Neural progenitor cell (in vitro differentiated cells): ENCODE measurements around the gene GABARAP. TPM values are rescaled to one million over a fixed set of nuclear protein-coding genes. Genes with fewer than 3 reads are reported as not detected.

Experiments used
- DNase-seq: peaks from one replicate; pipeline ENCODE4 v3.0.0-alpha.2; 2016; ENCODE audit warnings: low spot score
- H2AFZ ChIP-seq: fragments of 200-600 bp; sonication (generic); replicated peaks from 2 replicates; pipeline ENCODE4 v1.6.1; 2016; ENCODE audit warnings: antibody characterized with exemption
- H3F3A ChIP-seq: fragments of 200-600 bp; sonication (generic); 2 replicates; pipeline ENCODE4 v1.6.1; 2016; ENCODE audit warnings: antibody characterized with exemption, low read depth
- H3K27ac ChIP-seq: fragments of 200-600 bp; sonication (generic); 2 replicates; pipeline ENCODE4 v1.5.1; 2016; ENCODE audit warnings: mild to moderate bottlenecking
- H3K27me3 ChIP-seq: fragments of 200-600 bp; sonication (generic); 2 replicates; pipeline ENCODE4 v1.6.1; 2016; ENCODE audit warnings: mild to moderate bottlenecking, moderate library complexity
- H3K36me3 ChIP-seq: fragments of 200-600 bp; sonication (generic); 2 replicates; pipeline ENCODE4 v1.5.1; 2016
- H3K4me1 ChIP-seq: fragments of 200-600 bp; sonication (generic); 2 replicates; pipeline ENCODE4 v1.6.1; 2016; ENCODE audit warnings: mixed run types
- H3K4me2 ChIP-seq: fragments of 200-600 bp; sonication (generic); 2 replicates; pipeline ENCODE4 v1.6.1; 2016
- H3K4me3 ChIP-seq: fragments of 200-600 bp; sonication (generic); 2 replicates; pipeline ENCODE4 v1.5.1; 2016
- H3K79me2 ChIP-seq: fragments of 200-600 bp; sonication (generic); 2 replicates; pipeline ENCODE4 v1.6.1; 2016; ENCODE audit warnings: low read depth
- H3K9ac ChIP-seq: fragments of 200-600 bp; sonication (generic); 2 replicates; pipeline ENCODE4 v1.6.1; 2016
- H3K9me3 ChIP-seq: fragments of 200-600 bp; sonication (generic); 2 replicates; pipeline ENCODE4 v1.5.1; 2016; ENCODE audit warnings: low read depth
- H4K20me1 ChIP-seq: fragments of 200-600 bp; sonication (generic); 2 replicates; pipeline ENCODE4 v1.6.1; 2016; ENCODE audit warnings: low read depth
- H3K27ac Mint-ChIP-seq: 3 replicates; pipeline ENCODE4 v1.8.0; 2021; ENCODE audit warnings: mixed read lengths
- H3K27me3 Mint-ChIP-seq: 2 replicates; pipeline ENCODE4 v1.8.0; 2022; ENCODE audit warnings: low read depth, mild to moderate bottlenecking, inconsistent platforms, moderate library complexity, mixed read lengths; ENCODE audit not compliant: insufficient read depth
- H3K36me3 Mint-ChIP-seq: 3 replicates; pipeline ENCODE4 v1.8.0; 2021; ENCODE audit warnings: mixed read lengths
- H3K4me1 Mint-ChIP-seq: 3 replicates; pipeline ENCODE4 v1.8.0; 2021; ENCODE audit warnings: mixed read lengths
- H3K4me3 Mint-ChIP-seq: 3 replicates; pipeline ENCODE4 v1.8.0; 2021; ENCODE audit warnings: mild to moderate bottlenecking, moderate library complexity, mixed read lengths
- H3K9me3 Mint-ChIP-seq: 3 replicates; pipeline ENCODE4 v1.8.0; 2020; ENCODE audit warnings: mixed read lengths
- EZH2 ChIP-seq: fragments of 200-600 bp; sonication (generic); IDR thresholded peaks from 2 replicates; pipeline ENCODE4 v1.6.1; 2017; ENCODE audit warnings: antibody characterized with exemption, mild to moderate bottlenecking, moderate library complexity
- EZH2phosphoT487 ChIP-seq: fragments of 200-600 bp; sonication (generic); IDR thresholded peaks from 2 replicates; pipeline ENCODE4 v1.6.1; 2017; ENCODE audit warnings: antibody characterized with exemption
- total RNA-seq: library from RNA; depleted of rRNA; stranded (reverse); fragments of >200 nt; gene quantifications from 2 replicates; pipeline ENCODE4 v1.2.3, GENCODE V29; 2015; ENCODE audit warnings: low replicate concordance
- TF ChIP-seq, protein P1 (sequence below): fragments of 200-600 bp; sonication (generic); IDR thresholded peaks from 2 replicates; pipeline ENCODE4 v1.5.1; 2017; ENCODE audit warnings: antibody characterized with exemption, mild to moderate bottlenecking

The GABARAP gene
- total RNA-seq, 1 donor from 2014 or later: 225 TPM

DNA sequence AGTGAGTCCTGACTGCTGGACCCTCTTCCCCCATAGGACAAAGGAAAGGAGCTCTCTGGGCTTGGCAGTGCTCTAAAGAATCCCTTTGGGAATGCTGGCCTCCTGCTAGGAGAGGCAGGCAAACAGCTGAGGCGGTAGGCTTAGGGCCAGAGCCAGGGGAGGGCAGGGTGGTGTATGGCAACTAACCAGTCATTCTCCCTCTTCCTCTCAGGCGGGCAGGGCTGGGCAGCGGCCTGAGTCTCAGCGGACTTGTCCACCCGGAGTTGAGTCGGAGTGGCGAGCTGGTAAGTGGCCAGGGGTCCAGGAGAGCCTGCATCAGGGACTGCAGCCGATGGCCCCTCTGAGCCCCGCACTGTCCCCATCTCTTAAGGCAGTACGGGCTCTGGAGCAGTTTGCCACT, 18.1 kb downstream of the GABARAP start:
- no peaks in the 10 kb centered on the region for H3K27me3 ChIP-seq
- H3K36me3 ChIP-seq: no peaks in the 10 kb centered on the region
- no peak for TF ChIP-seq EZH2
- no peak for TF ChIP-seq EZH2phosphoT487
- TF ChIP-seq, protein P1, sequence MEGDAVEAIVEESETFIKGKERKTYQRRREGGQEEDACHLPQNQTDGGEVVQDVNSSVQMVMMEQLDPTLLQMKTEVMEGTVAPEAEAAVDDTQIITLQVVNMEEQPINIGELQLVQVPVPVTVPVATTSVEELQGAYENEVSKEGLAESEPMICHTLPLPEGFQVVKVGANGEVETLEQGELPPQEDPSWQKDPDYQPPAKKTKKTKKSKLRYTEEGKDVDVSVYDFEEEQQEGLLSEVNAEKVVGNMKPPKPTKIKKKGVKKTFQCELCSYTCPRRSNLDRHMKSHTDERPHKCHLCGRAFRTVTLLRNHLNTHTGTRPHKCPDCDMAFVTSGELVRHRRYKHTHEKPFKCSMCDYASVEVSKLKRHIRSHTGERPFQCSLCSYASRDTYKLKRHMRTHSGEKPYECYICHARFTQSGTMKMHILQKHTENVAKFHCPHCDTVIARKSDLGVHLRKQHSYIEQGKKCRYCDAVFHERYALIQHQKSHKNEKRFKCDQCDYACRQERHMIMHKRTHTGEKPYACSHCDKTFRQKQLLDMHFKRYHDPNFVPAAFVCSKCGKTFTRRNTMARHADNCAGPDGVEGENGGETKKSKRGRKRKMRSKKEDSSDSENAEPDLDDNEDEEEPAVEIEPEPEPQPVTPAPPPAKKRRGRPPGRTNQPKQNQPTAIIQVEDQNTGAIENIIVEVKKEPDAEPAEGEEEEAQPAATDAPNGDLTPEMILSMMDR: no peak
- no peaks in the 10 kb centered on the region for H3K9me3 ChIP-seq
- H2AFZ ChIP-seq: no peak overlapping the region
- Mint-ChIP-seq H3K27ac (no peak overlapping the region), H3K27me3 (peaks cover 12% of the 10 kb centered on the region), H3K4me3 (peak overlapping the region; percentile 36), H3K9me3 (no peaks in the 10 kb centered on the region), H3K36me3 (peaks cover 30% of the 10 kb centered on the region), H3K4me1 (peaks cover 23% of the 10 kb centered on the region)
- H3K79me2 ChIP-seq: no peaks in the 10 kb centered on the region
- H4K20me1 ChIP-seq: peaks cover 60% of the 10 kb centered on the region
- no peak overlapping the region for H3K4me3 ChIP-seq
- H3K4me2 ChIP-seq: no peak overlapping the region
- H3F3A ChIP-seq: peaks cover 39% of the 10 kb centered on the region
- peaks cover 10% of the 10 kb centered on the region for H3K4me1 ChIP-seq
- no peak overlapping the region for H3K9ac ChIP-seq
- H3K27ac ChIP-seq: peak overlapping the region; percentile 20
- no peak for DNase-seq

DNA sequence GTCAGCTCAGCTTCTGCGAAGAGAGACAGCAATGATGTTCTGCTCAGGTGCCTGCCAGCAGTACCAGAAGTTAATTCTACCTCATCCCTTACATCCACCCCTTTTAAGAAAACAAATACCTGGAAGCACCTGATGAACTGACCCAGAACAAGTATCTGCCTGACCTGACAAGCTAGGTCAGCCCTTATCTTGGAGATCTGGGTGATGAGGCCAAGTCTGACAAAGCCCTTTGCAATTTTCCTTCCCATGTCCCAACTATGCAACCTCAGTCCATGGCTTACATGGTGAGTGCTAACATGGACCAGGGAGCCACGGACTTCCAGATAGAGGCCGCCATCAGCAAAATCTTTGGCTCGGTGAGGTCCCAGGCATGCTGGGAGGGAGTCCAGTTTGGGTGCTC, 18.9 kb downstream of the GABARAP start:
- Histone ChIP-seq H3K4me1 (peaks cover 18% of the 10 kb centered on the region), H3K4me2 (no peak overlapping the region), H4K20me1 (peaks cover 56% of the 10 kb centered on the region), H3K4me3 (no peak overlapping the region), H2AFZ (no peak overlapping the region), H3K79me2 (no peaks in the 10 kb centered on the region), H3K27ac (no peak overlapping the region), H3K9ac (no peak overlapping the region), H3K9me3 (no peaks in the 10 kb centered on the region), H3F3A (peaks cover 46% of the 10 kb centered on the region), H3K36me3 (no peaks in the 10 kb centered on the region), H3K27me3 (no peaks in the 10 kb centered on the region)
- H3K27ac Mint-ChIP-seq: peak overlapping the region; percentile 72
- H3K27me3 Mint-ChIP-seq: peaks cover 14% of the 10 kb centered on the region
- H3K4me3 Mint-ChIP-seq: peak overlapping the region; percentile 36
- peaks cover 25% of the 10 kb centered on the region for H3K36me3 Mint-ChIP-seq
- TF ChIP-seq, protein P1: no peak
- TF ChIP-seq EZH2 (no peak), EZH2phosphoT487 (no peak)
- no peak for DNase-seq
- H3K9me3 Mint-ChIP-seq: no peaks in the 10 kb centered on the region
- H3K4me1 Mint-ChIP-seq: peaks cover 30% of the 10 kb centered on the region

DNA sequence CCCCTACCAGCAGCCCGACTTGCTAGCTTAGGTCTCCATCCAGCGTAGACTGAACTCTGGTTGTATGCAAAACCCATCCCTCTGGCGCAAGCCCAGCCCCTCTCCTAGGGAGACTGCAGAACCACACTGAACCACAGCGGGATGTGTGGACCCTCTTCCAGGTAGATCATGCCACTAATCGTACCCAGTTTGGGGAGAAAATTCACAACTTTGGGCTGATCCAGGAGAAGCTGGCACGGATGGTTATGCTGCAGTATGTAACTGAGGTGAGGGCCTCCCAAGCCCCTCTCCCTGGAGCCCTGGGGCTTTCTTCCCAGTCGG, 19.3 kb downstream of the GABARAP start:
- Mint-ChIP-seq H3K27ac (no peak overlapping the region), H3K4me1 (peaks cover 34% of the 10 kb centered on the region), H3K27me3 (peaks cover 14% of the 10 kb centered on the region), H3K36me3 (peaks cover 22% of the 10 kb centered on the region), H3K4me3 (peak overlapping the region; percentile 30), H3K9me3 (no peaks in the 10 kb centered on the region)
- Histone ChIP-seq H3K27ac (no peak overlapping the region), H3K36me3 (no peaks in the 10 kb centered on the region), H4K20me1 (peaks cover 53% of the 10 kb centered on the region), H3K9me3 (no peaks in the 10 kb centered on the region), H3K4me1 (peaks cover 22% of the 10 kb centered on the region), H3K4me3 (no peak overlapping the region), H3F3A (peaks cover 51% of the 10 kb centered on the region), H3K4me2 (no peak overlapping the region), H3K9ac (no peak overlapping the region), H2AFZ (no peak overlapping the region), H3K27me3 (no peaks in the 10 kb centered on the region), H3K79me2 (peaks cover under 1% of the 10 kb centered on the region)
- TF ChIP-seq, protein P1: no peak
- no peak for TF ChIP-seq EZH2
- TF ChIP-seq EZH2phosphoT487: no peak
- DNase-seq: no peak
